SK-N-MC (cell line): ENCODE measurements around the gene ALOX12B.

Source experiments
- EZH2 ChIP-seq: fragments of 200-600 bp; sonication (generic); IDR thresholded peaks from one replicate; pipeline ENCODE4 v1.6.1; 2017; ENCODE audit warnings: antibody characterized with exemption
- POLR2AphosphoS5 ChIP-seq: IDR thresholded peaks from 2 replicates; pipeline ENCODE4 v1.6.1; 2012; ENCODE audit warnings: mild to moderate bottlenecking, low read depth, low read length, borderline replicate concordance

- TF ChIP-seq POLR2AphosphoS5 (no peak), EZH2 (no peak)
Observed at GRCh38 chr17:8110456-8110804, 22.9 kb upstream of the ALOX12B start.
